Endothelial cell of umbilical vein (primary cell): ENCODE measurements around the gene LRRC8C.

ENCODE experiments used
- CTCF ChIP-seq, 2 donors: IDR thresholded peaks; 1 replicate in 1 of 2; 2 replicates in 1 of 2; pipeline ENCODE4 v1.5.1; 2011; ENCODE audit warnings: low read length in 2 of 2, mild to moderate bottlenecking in 2 of 2, moderate library complexity in 2 of 2, control low read depth in 1 of 2, inconsistent platforms in 1 of 2, low read depth in 1 of 2; ENCODE audit not compliant: insufficient read depth in 1 of 2; ENCODE audit errors: extremely low read depth in 1 of 2
- EZH2 ChIP-seq: IDR thresholded peaks from 2 replicates; pipeline ENCODE4 v1.6.1; 2012; ENCODE audit warnings: borderline replicate concordance, low read depth, mild to moderate bottlenecking, moderate library complexity, low read length, inconsistent platforms; ENCODE audit not compliant: severe bottlenecking
- MAX ChIP-seq: IDR thresholded peaks from 2 replicates; pipeline ENCODE4 v1.6.1; 2011; ENCODE audit not compliant: insufficient read depth, insufficient read length
- POLR2A ChIP-seq: IDR thresholded peaks from 2 replicates; pipeline ENCODE4 v1.6.1; 2012; ENCODE audit warnings: low read depth, mild to moderate bottlenecking, control low read depth, low read length

- TF ChIP-seq EZH2 (no peak), POLR2A (no peak), CTCF (IDR thresholded peaks at IDR 0.05; ENCODE audit: extremely low read depth in 1 of 2, insufficient read depth in 1 of 2, low read depth in 1 of 2, low read length in 2 of 2) (no peak), MAX (no peak)
Observed at GRCh38 chr1:89666640-89667039, 33.7 kb downstream of the LRRC8C start.
